AG04450 (cell line): ENCODE results near the gene SLF2. TPM values are rescaled to one million over a fixed set of nuclear protein-coding genes. Genes with fewer than 3 reads are reported as not detected.

Experiments
- CTCF ChIA-PET: fragments of 300-600, 350-600 bp; formaldehyde crosslinking; extraction: SDS; loops from one replicate; lab custom pipeline; 2022; ENCODE audit warnings: antibody characterized with exemption, inconsistent platforms; lab: Charles Lee
- POLR2A ChIA-PET: fragments of 350-600 bp; formaldehyde crosslinking; extraction: SDS; loops from one replicate; lab custom pipeline; 2021; ENCODE audit warnings: antibody characterized with exemption, inconsistent platforms; lab: Yijun Ruan, JAX
- DNase-seq: peaks from one replicate; pipeline ENCODE4 v3.0.0-alpha.2; 2011; ENCODE audit warnings: low read depth, low spot score
- H3K27ac ChIP-seq: one replicate; pipeline ENCODE4 v1.5.1; 2012; ENCODE audit warnings: low read depth, low read length, control low read depth
- H3K27me3 ChIP-seq: one replicate; pipeline ENCODE4 v1.6.0; 2012; ENCODE audit warnings: low read length; ENCODE audit not compliant: control insufficient read depth, insufficient read depth
- H3K4me3 ChIP-seq: 2 replicates; pipeline ENCODE4 v1.5.1; 2011; ENCODE audit warnings: mild to moderate bottlenecking, low read depth, low read length, control low read depth
- H3K9me3 ChIP-seq: 2 replicates; pipeline ENCODE4 v1.5.1; 2012; ENCODE audit warnings: low read length; ENCODE audit not compliant: control insufficient read depth, insufficient read depth
- CTCF ChIP-seq: IDR thresholded peaks from 2 replicates; pipeline ENCODE4 v1.5.1; 2011; ENCODE audit warnings: low read depth, low read length, control low read depth, inconsistent platforms
- polyA plus RNA-seq: library from polyadenylated mRNA; depleted of rRNA; stranded (reverse); fragments of >200 nt; gene quantifications from 2 replicates; pipeline ENCODE4 v1.2.3, GENCODE V29; 2011

SLF2 gene
- polyA plus RNA-seq, 1 experiment, result 19.0 TPM

GRCh38 chr10:100962351-100963080, 49.8 kb downstream of the SLF2 start:
- no peaks in the 10 kb centered on the region for H3K27me3 ChIP-seq
- TF ChIP-seq CTCF, result no peak
- CTCF ChIA-PET, result interaction anchor here (0.9 kb wide), 1 partner anchor 51 kb away, joined by 3 read pairs; no protein-coding TSS in a partner anchor
- POLR2A ChIA-PET, result no interaction called here
- H3K27ac ChIP-seq, result no peak overlapping the region
- no peak overlapping the region for H3K4me3 ChIP-seq
- DNase-seq, result no peak
- no peaks in the 10 kb centered on the region for H3K9me3 ChIP-seq

- DNase-seq, result no peak
- Histone ChIP-seq H3K27me3 (no peaks in the 10 kb centered on the region), H3K9me3 (no peaks in the 10 kb centered on the region), H3K27ac (no peak overlapping the region), H3K4me3 (no peak overlapping the region)
- no peak for TF ChIP-seq CTCF
- CTCF ChIA-PET, result interaction anchor here (1.5 kb wide), 1 partner anchor 51 kb away, joined by 3 read pairs; no protein-coding TSS in a partner anchor
- POLR2A ChIA-PET, result no interaction called here
Observed at GRCh38 chr10:100963826-100964225, 51.1 kb downstream of the SLF2 start.

- H3K27me3 ChIP-seq, result no peaks in the 10 kb centered on the region
- ChIA-PET POLR2A (no interaction called here), CTCF (interaction anchor here (1.3 to 1.6 kb wide), 2 partner anchors 32 to 48 kb away, joined by 3 to 4 read pairs; no protein-coding TSS in a partner anchor)
- no peak overlapping the region for H3K27ac ChIP-seq
- H3K4me3 ChIP-seq, result no peak overlapping the region
- TF ChIP-seq CTCF, result no peak
- no peak for DNase-seq
- no peaks in the 10 kb centered on the region for H3K9me3 ChIP-seq
Observed at GRCh38 chr10:100965820-100966219, 53.1 kb downstream of the SLF2 start.

GRCh38 chr10:100966887-100967286, 54.1 kb downstream of the SLF2 start:
- no peaks in the 10 kb centered on the region for H3K9me3 ChIP-seq
- no peak overlapping the region for H3K4me3 ChIP-seq
- ChIA-PET CTCF (interaction anchor here (0.8 to 1.2 kb wide), 2 partner anchors 47 to 83 kb away, joined by 3 to 4 read pairs; no protein-coding TSS in a partner anchor), POLR2A (no interaction called here)
- H3K27ac ChIP-seq, result no peak overlapping the region
- TF ChIP-seq CTCF, result no peak
- DNase-seq, result no peak
- no peaks in the 10 kb centered on the region for H3K27me3 ChIP-seq

- CTCF ChIA-PET, result interaction anchor here (0.8 to 2.1 kb wide), 4 partner anchors 30 to 83 kb away, joined by 3 to 8 read pairs (median 5); no protein-coding TSS in a partner anchor
- POLR2A ChIA-PET, result no interaction called here
- TF ChIP-seq CTCF, result no peak
- Histone ChIP-seq H3K27ac (no peak overlapping the region), H3K4me3 (no peak overlapping the region), H3K9me3 (no peaks in the 10 kb centered on the region), H3K27me3 (no peaks in the 10 kb centered on the region)
- DNase-seq, result no peak
Observed at GRCh38 chr10:100967332-100967731, 54.6 kb downstream of the SLF2 start.
